ENCODE results near the gene FYB2. TPM values are rescaled to one million over a fixed set of nuclear protein-coding genes. Genes with fewer than 3 reads are reported as not detected.

The FYB2 gene, protein sequence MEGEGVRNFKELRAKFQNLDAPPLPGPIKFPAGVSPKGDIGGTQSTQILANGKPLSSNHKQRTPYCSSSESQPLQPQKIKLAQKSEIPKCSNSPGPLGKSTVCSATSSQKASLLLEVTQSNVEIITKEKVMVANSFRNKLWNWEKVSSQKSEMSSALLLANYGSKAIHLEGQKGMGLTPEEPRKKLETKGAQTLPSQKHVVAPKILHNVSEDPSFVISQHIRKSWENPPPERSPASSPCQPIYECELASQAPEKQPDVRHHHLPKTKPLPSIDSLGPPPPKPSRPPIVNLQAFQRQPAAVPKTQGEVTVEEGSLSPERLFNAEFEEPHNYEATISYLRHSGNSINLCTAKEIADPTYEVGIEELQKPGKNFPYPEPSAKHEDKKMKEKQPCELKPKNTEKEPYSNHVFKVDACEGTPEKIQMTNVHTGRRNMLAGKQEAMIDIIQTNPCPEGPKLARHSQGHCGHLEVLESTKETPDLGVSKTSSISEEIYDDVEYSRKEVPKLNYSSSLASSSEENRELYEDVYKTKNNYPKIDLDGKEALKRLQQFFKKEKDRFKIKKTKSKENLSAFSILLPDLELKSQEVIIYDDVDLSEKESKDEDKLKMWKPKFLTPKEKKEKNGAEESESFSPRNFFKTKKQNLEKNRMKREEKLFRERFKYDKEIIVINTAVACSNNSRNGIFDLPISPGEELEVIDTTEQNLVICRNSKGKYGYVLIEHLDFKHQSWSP
- total RNA-seq, result 4.7 TPM
- 34.4 TPM for polyA plus RNA-seq
- long read RNA-seq, donor 1, partial matches to known transcripts, result 0 of 1 reads
- long read RNA-seq, donor 1, other reads (novel, unspliced or antisense), result 0 of 1 reads
- long read RNA-seq, donor 2, partial matches to known transcripts, result 0 of 1 reads
- long read RNA-seq, donor 2, other reads (novel, unspliced or antisense), result 0 of 1 reads
- long read RNA-seq, donor 3, partial matches to known transcripts, result 0 of 3 reads
- long read RNA-seq, donor 3, other reads (novel, unspliced or antisense), result 0 of 3 reads
- long read RNA-seq, donor 4, partial matches to known transcripts, result 0 of 1 reads
- long read RNA-seq, donor 4, other reads (novel, unspliced or antisense), result 0 of 1 reads
- long read RNA-seq, donor 5, transcript FYB2-205 (3 exons, 761 nt), result major isoform, 5 of 5 reads
- long read RNA-seq, donor 5, partial matches to known transcripts, result 0 of 5 reads
- long read RNA-seq, donor 5, other reads (novel, unspliced or antisense), result 0 of 5 reads
- long read RNA-seq, donor 6, partial matches to known transcripts, result 0 of 1 reads
- long read RNA-seq, donor 6, other reads (novel, unspliced or antisense), result 0 of 1 reads
- long read RNA-seq, donor 7, result 0 reads
- long read RNA-seq, donor 8, result 0 reads
- long read RNA-seq, donor 9, result 0 reads
- long read RNA-seq, donor 10, result 0 reads

DNA sequence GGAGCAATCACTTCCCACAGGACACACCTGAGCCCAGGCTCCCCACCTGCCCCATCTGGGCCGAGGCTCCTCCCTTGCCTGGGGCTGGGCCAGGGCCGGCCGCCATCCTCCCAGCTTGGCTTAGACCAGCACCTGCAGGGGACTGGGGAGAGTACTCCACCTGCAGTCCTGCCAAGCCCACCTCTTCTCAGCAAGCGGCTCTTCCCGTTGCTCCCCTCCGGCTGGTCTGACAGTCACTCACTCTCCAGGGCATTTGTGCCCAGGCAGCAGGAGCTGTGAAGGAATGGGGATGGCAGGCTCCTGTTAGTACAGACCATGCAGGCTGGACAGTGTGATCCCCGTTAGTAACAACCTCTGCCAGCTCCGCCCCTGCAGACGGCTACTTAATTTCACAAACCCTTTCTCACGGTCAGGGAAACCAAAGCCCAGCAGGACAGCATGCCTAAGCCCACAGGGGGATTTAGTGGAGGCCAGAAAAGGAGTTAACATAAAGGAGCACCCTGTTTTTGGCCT lies at the start of gene FYB2:
FYB2 (minus strand) TSS at position 18 of the 513 bp plus-strand sequence. CDS start 114 bp downstream, outside the sequence.
- WGBS, result 83% methylated on average over 10 of the region's 10 CpGs
- Histone ChIP-seq H3K4me3 (ENCODE audit: low read length in 2 of 2) (peak within 1 kb of the TSS in 1 of 2 donors; percentile 16), H3K4me1 (ENCODE audit: control insufficient read depth in 2 of 2, insufficient read depth in 2 of 2, low read length in 2 of 2) (peaks cover 0 to 4% of the 10 kb centered on the region in 2 donors), H3K9me3 (ENCODE audit: control insufficient read depth in 2 of 2, insufficient read depth in 1 of 2, low read length in 1 of 2) (no peaks in the 10 kb centered on the region), H3K27me3 (ENCODE audit: control insufficient read depth in 2 of 2, insufficient read depth in 1 of 2, low read length in 1 of 2) (peaks cover 0 to 5% of the 10 kb centered on the region in 2 donors), H3K36me3 (ENCODE audit: control insufficient read depth in 2 of 2, insufficient read depth in 2 of 2, low read length in 1 of 2) (no peaks in the 10 kb centered on the region), H3K27ac (ENCODE audit: low read depth in 1 of 2, low read length in 1 of 2) (peak within 1 kb of the TSS in 1 of 2 donors; percentile 68)
- no peak for DNase-seq (ENCODE audit: low read depth in 6 of 9, low spot score in 9 of 9)

DNA sequence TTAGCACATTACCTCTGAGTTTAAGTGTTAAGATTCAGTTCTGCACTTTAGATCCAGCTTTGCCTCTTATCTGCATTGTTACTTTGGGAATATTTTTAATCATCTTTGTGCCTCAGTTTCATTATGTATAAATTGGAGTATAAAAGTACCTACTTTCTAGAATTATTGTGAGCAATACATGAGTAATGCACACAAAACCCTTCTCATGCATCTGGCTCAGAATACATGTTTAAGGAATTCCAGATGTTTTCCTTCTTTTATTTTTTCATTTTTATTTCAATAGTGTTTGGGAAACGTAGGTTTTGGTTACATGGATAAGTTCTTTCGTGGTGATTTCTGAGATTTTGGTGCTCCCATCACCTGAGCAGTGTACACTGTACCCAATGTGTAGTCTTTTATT lies 49.6 kb upstream of the FYB2 start:
- 78% methylated on average over 2 of the region's 2 CpGs for WGBS
- H3K36me3 ChIP-seq (ENCODE audit: control insufficient read depth in 2 of 2, insufficient read depth in 2 of 2, low read length in 1 of 2), result no peaks in the 10 kb centered on the region
- no peaks in the 10 kb centered on the region for H3K4me1 ChIP-seq (ENCODE audit: control insufficient read depth in 2 of 2, insufficient read depth in 2 of 2, low read length in 2 of 2)
- no peak overlapping the region for H3K27ac ChIP-seq (ENCODE audit: low read depth in 1 of 2, low read length in 1 of 2)
- H3K9me3 ChIP-seq (ENCODE audit: control insufficient read depth in 2 of 2, insufficient read depth in 1 of 2, low read length in 1 of 2), result no peaks in the 10 kb centered on the region
- no peak for DNase-seq (ENCODE audit: low read depth in 6 of 9, low spot score in 9 of 9)
- H3K27me3 ChIP-seq (ENCODE audit: control insufficient read depth in 2 of 2, insufficient read depth in 1 of 2, low read length in 1 of 2), result no peaks in the 10 kb centered on the region
- H3K4me3 ChIP-seq (ENCODE audit: low read length in 2 of 2), result no peak overlapping the region

DNA sequence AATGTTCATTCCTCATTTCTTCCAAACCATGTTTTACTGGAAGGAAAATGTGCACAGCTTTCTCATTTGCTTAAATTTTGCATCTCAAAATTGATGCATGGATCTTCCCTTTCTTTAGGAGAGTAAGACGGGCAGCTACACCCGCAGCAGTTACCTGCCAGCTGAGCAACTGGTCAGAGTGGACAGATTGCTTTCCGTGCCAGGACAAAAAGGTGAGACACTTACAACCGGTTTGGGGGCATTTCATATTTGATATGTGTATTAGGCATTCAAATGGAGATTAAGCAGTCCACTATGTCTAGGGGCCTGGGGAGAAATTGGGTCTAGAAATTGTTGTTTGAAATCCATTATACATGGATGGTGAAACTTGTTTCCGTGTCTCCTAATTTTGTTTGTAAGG lies 48.3 kb upstream of the FYB2 start:
- 93% methylated on average over 5 of the region's 5 CpGs for WGBS

DNA sequence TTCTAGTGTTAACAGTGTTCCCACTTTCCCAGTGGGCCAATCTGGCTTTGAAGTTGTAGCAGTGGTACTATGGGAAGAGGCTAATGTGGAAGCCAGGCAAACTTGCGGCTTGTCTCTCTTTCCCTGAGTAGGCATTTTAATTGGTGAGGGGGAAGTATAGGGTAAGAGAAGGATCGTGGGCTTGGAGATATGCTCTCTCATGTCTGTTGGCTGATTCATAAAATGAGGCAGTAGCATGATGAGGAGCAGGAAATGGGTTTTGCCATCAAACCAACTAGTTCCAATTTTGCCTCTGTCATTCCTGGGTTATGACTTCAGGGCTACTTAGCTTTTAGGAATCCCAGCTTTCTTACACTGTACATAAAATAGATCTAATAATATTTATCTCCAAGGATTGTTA lies 47.5 kb upstream of the FYB2 start:
- 82% methylated on average over 2 of the region's 2 CpGs for WGBS
- DNase-seq (ENCODE audit: low read depth in 6 of 9, low spot score in 9 of 9), result no peak
- H3K27me3 ChIP-seq (ENCODE audit: control insufficient read depth in 2 of 2, insufficient read depth in 1 of 2, low read length in 1 of 2), result no peaks in the 10 kb centered on the region

More for the DNA sequence above, 48.3 kb upstream of the FYB2 start:
- no peaks in the 10 kb centered on the region for H3K9me3 ChIP-seq (ENCODE audit: control insufficient read depth in 2 of 2, insufficient read depth in 1 of 2, low read length in 1 of 2)
- no peak for DNase-seq (ENCODE audit: low read depth in 6 of 9, low spot score in 9 of 9)
- no peak overlapping the region for H3K4me3 ChIP-seq (ENCODE audit: low read length in 2 of 2)
- H3K4me1 ChIP-seq (ENCODE audit: control insufficient read depth in 2 of 2, insufficient read depth in 2 of 2, low read length in 2 of 2), result no peaks in the 10 kb centered on the region
- H3K27ac ChIP-seq (ENCODE audit: low read depth in 1 of 2, low read length in 1 of 2), result no peak overlapping the region
- H3K36me3 ChIP-seq (ENCODE audit: control insufficient read depth in 2 of 2, insufficient read depth in 2 of 2, low read length in 1 of 2), result no peaks in the 10 kb centered on the region
- no peaks in the 10 kb centered on the region for H3K27me3 ChIP-seq (ENCODE audit: control insufficient read depth in 2 of 2, insufficient read depth in 1 of 2, low read length in 1 of 2)

DNA sequence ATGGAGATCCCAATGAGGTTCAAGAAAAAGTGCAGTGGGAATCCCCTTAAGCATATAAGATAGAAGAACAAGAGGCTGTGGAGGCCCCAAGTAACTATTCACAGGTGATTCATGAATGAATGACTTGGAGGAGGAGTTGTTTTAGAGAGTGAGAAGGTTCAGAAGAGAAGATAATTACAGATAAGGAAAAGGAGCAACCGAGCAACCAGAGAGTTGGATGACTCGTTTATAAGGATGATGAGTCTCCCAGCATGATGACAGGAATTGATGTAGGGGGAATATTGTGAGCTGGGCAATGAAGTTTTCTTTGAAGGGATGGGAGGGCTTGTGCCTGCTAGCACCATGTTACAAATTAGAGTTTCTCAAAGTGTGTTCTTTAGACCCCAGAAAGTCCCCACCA lies 45.2 kb upstream of the FYB2 start:
- no peak for DNase-seq (ENCODE audit: low read depth in 6 of 9, low spot score in 9 of 9)
- no peaks in the 10 kb centered on the region for H3K27me3 ChIP-seq (ENCODE audit: control insufficient read depth in 2 of 2, insufficient read depth in 1 of 2, low read length in 1 of 2)
- no peak overlapping the region for H3K4me3 ChIP-seq (ENCODE audit: low read length in 2 of 2)
- H3K9me3 ChIP-seq (ENCODE audit: control insufficient read depth in 2 of 2, insufficient read depth in 1 of 2, low read length in 1 of 2), result no peaks in the 10 kb centered on the region
- H3K27ac ChIP-seq (ENCODE audit: low read depth in 1 of 2, low read length in 1 of 2), result no peak overlapping the region
- no peaks in the 10 kb centered on the region for H3K36me3 ChIP-seq (ENCODE audit: control insufficient read depth in 2 of 2, insufficient read depth in 2 of 2, low read length in 1 of 2)
- WGBS, result 87% methylated on average over 2 of the region's 2 CpGs
- no peaks in the 10 kb centered on the region for H3K4me1 ChIP-seq (ENCODE audit: control insufficient read depth in 2 of 2, insufficient read depth in 2 of 2, low read length in 2 of 2)

More for the DNA sequence above, 47.5 kb upstream of the FYB2 start:
- Histone ChIP-seq H3K4me1 (ENCODE audit: control insufficient read depth in 2 of 2, insufficient read depth in 2 of 2, low read length in 2 of 2) (no peaks in the 10 kb centered on the region), H3K9me3 (ENCODE audit: control insufficient read depth in 2 of 2, insufficient read depth in 1 of 2, low read length in 1 of 2) (no peaks in the 10 kb centered on the region), H3K36me3 (ENCODE audit: control insufficient read depth in 2 of 2, insufficient read depth in 2 of 2, low read length in 1 of 2) (no peaks in the 10 kb centered on the region), H3K27ac (ENCODE audit: low read depth in 1 of 2, low read length in 1 of 2) (no peak overlapping the region), H3K4me3 (ENCODE audit: low read length in 2 of 2) (no peak overlapping the region)

DNA sequence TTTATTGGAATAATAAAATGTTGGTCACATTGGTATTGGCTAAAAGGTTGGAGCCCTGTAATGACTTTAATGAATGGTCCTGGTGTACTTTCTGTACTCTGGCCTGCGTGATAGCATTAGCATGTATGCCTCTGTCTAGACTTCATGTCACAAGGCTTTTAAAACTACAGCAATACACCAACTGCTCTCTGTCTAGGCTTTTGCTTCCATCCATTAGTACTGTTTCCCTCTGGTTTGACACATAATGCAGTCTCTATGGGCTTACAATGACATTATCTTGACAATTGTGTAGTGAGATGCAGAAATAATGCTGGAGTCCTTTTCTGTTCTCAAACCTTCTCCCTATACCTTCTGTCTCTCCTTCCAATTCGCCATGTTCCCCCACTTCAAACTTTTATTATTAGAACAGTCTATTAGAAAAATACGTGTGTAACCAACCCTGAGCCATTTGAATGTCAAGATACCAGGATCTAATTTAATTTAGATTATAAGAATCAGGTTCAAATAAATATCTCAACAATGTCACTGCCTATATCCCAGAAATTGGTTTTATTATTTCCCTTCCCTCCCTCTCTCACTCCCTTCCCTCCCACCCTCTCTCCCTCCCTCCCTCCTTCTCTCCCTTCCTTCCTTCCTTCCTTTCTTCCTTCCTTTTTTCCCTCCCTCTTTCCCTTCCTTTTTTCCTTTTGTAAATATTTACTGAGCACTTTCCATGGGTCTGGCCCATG lies 44.2 kb upstream of the FYB2 start:
- 87% methylated on average over 3 of the region's 3 CpGs for WGBS
- H3K27me3 ChIP-seq (ENCODE audit: control insufficient read depth in 2 of 2, insufficient read depth in 1 of 2, low read length in 1 of 2), result no peaks in the 10 kb centered on the region

DNA sequence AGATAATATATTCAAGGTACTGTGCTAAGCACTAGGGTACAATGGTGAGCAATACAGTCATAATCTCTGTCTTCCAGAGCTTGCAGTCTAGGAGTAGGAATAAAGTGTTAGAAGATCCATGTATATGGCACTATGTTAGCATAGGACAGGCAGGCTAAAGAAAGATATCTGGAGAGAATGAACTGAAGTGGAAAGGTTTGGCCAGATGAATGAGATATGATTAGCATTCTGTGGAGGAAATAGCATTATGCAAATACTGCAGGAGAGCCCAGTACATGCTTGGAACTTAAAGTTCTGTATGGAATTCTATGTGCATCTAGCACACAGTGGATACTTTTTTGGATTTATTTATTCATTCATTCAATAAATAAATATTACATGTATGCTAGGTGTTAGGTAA lies 40.1 kb upstream of the FYB2 start:
- Histone ChIP-seq H3K4me3 (ENCODE audit: low read length in 2 of 2) (no peak overlapping the region), H3K36me3 (ENCODE audit: control insufficient read depth in 2 of 2, insufficient read depth in 2 of 2, low read length in 1 of 2) (no peaks in the 10 kb centered on the region), H3K9me3 (ENCODE audit: control insufficient read depth in 2 of 2, insufficient read depth in 1 of 2, low read length in 1 of 2) (no peaks in the 10 kb centered on the region), H3K27ac (ENCODE audit: low read depth in 1 of 2, low read length in 1 of 2) (no peak overlapping the region), H3K4me1 (ENCODE audit: control insufficient read depth in 2 of 2, insufficient read depth in 2 of 2, low read length in 2 of 2) (no peaks in the 10 kb centered on the region), H3K27me3 (ENCODE audit: control insufficient read depth in 2 of 2, insufficient read depth in 1 of 2, low read length in 1 of 2) (no peaks in the 10 kb centered on the region)
- DNase-seq (ENCODE audit: low read depth in 6 of 9, low spot score in 9 of 9), result no peak

More for the DNA sequence above, 44.2 kb upstream of the FYB2 start:
- Histone ChIP-seq H3K4me3 (ENCODE audit: low read length in 2 of 2) (no peak overlapping the region), H3K9me3 (ENCODE audit: control insufficient read depth in 2 of 2, insufficient read depth in 1 of 2, low read length in 1 of 2) (no peaks in the 10 kb centered on the region), H3K4me1 (ENCODE audit: control insufficient read depth in 2 of 2, insufficient read depth in 2 of 2, low read length in 2 of 2) (no peaks in the 10 kb centered on the region), H3K36me3 (ENCODE audit: control insufficient read depth in 2 of 2, insufficient read depth in 2 of 2, low read length in 1 of 2) (no peaks in the 10 kb centered on the region), H3K27ac (ENCODE audit: low read depth in 1 of 2, low read length in 1 of 2) (no peak overlapping the region)
- no peak for DNase-seq (ENCODE audit: low read depth in 6 of 9, low spot score in 9 of 9)

DNA sequence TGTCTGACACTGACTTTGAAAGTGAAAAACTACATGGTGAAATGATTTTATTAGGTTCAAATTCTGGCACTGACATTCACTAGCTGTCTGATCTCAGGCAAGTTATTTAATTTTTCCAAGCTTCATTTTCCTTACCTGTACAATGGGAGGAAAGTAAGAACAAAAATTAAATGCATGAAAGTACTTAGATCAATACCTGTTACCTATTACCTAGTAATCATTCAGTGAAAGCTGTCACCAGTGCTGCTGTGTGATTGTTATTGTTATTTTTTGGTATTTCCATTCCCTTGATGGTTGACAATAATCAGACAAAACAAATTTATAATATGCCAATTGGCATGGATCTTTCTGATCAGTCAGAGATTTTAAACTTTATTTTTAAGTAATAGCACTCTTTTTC lies 37.0 kb upstream of the FYB2 start:
- DNase-seq (ENCODE audit: low read depth in 6 of 9, low spot score in 9 of 9), result no peak
- Histone ChIP-seq H3K9me3 (ENCODE audit: control insufficient read depth in 2 of 2, insufficient read depth in 1 of 2, low read length in 1 of 2) (no peaks in the 10 kb centered on the region), H3K4me1 (ENCODE audit: control insufficient read depth in 2 of 2, insufficient read depth in 2 of 2, low read length in 2 of 2) (no peaks in the 10 kb centered on the region), H3K4me3 (ENCODE audit: low read length in 2 of 2) (no peak overlapping the region), H3K27me3 (ENCODE audit: control insufficient read depth in 2 of 2, insufficient read depth in 1 of 2, low read length in 1 of 2) (no peaks in the 10 kb centered on the region), H3K27ac (ENCODE audit: low read depth in 1 of 2, low read length in 1 of 2) (no peak overlapping the region), H3K36me3 (ENCODE audit: control insufficient read depth in 2 of 2, insufficient read depth in 2 of 2, low read length in 1 of 2) (no peaks in the 10 kb centered on the region)
